ENCODE data around the gene LACTB. TPM values are rescaled to one million over a fixed set of nuclear protein-coding genes. Genes with fewer than 3 reads are reported as not detected.

The LACTB gene, protein sequence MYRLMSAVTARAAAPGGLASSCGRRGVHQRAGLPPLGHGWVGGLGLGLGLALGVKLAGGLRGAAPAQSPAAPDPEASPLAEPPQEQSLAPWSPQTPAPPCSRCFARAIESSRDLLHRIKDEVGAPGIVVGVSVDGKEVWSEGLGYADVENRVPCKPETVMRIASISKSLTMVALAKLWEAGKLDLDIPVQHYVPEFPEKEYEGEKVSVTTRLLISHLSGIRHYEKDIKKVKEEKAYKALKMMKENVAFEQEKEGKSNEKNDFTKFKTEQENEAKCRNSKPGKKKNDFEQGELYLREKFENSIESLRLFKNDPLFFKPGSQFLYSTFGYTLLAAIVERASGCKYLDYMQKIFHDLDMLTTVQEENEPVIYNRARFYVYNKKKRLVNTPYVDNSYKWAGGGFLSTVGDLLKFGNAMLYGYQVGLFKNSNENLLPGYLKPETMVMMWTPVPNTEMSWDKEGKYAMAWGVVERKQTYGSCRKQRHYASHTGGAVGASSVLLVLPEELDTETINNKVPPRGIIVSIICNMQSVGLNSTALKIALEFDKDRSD
- polyA plus RNA-seq = 13.7 TPM

DNA sequence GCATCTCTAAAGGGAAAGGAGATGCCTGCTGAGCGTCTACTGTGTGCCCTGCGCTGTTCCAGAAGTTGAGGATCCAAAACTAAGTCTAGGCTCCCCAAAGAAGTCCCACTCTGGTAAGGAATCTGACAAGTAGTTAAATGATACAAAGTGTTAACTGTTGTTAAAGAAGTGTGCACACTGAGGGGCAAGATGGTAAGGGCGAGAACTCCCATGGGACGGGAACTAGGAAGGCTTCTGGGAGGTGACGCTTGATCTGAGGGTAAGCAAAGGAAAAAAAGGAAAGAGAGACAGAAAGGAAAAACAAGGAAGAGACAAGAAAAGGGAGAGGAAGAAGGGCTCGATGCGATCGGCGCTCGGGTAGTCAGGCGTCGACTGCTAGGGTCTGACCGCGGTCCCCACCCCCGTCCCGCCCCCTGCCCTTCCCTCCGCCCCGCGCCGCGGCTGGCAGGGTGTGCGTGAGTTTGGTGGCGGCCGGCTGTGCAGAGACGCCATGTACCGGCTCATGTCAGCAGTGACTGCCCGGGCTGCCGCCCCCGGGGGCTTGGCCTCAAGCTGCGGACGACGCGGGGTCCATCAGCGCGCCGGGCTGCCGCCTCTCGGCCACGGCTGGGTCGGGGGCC, at the start of gene LACTB:
Gene LACTB (plus strand): TSS at position 480 of the 620 bp plus-strand sequence. CDS start 11 bp downstream, at position 491.
- Mint-ChIP-seq H3K4me1 (peaks cover 0 to 10% (median 8%) of the 10 kb centered on the region in 3 donors), H3K27ac (peak within 1 kb of the TSS; percentile 82 to 90 (median 83)), H3K4me3 (peak within 1 kb of the TSS; percentile 77 to 97 (median 90)), H3K27me3 (no peaks in the 10 kb centered on the region), H3K36me3 (peaks cover 5% of the 10 kb centered on the region), H3K9me3 (peaks cover 1 to 13% (median 12%) of the 10 kb centered on the region in 3 donors)

DNA sequence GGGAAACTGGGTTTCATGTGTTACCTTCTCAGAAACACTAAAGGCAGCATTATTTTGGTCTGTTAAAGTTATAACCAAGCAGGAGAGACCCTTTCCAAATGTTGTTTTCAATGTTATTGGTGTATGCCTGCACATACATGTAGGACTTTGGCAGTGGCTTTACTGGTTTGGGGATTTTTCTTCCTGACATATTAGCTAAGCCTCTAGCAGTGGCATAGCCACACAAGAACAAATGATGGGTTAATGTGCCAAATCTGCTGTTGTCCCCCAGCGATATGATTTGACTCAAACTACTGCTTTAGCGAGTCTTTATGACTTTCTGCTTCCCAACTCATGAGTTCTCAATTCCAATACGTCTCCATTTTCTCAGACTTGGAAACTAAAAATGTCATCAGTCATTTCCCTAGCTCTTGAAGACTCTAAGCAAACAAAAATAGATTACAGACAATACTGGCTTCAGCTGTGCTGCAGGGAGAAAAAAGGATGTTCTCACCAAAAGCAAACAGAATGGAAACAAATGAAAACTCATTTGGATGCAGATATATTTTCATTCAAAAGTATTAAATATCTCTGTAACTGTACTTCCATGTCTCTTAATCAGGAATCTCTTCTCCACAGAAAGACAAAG, 49.5 kb upstream of the LACTB start:
- H3K4me1 Mint-ChIP-seq = peaks cover 0 to 2% (median 2%) of the 10 kb centered on the region in 3 donors
- no peak overlapping the region for H3K27ac Mint-ChIP-seq
- peaks cover 5% of the 10 kb centered on the region for H3K27me3 Mint-ChIP-seq
- no peaks in the 10 kb centered on the region for H3K9me3 Mint-ChIP-seq
- H3K36me3 Mint-ChIP-seq = peaks cover 11% of the 10 kb centered on the region
- H3K4me3 Mint-ChIP-seq = no peak overlapping the region

DNA sequence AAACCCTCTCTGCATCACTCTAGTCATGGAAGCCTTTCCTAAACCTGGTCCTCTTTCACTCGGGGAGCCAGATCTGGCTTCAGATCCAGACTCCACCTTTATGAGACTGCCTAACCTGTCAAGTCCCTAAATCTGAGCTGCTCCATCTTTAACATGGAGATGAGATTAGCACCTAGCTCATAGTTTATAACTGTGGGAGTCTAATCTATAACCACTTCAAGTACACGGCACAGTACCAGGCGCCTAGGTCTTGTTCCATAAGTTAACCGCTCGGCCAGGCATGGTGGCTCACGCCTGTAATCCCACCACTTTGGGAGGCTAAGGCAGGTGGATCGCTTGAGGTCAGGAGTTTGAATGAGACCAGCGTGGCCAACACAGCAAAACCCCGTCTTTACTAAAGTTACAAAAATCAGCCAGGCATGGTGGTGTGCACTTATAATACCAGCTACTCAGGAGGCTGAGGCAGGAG, 48.8 kb upstream of the LACTB start:
- peaks cover 0 to 2% (median 2%) of the 10 kb centered on the region in 3 donors for H3K4me1 Mint-ChIP-seq

DNA sequence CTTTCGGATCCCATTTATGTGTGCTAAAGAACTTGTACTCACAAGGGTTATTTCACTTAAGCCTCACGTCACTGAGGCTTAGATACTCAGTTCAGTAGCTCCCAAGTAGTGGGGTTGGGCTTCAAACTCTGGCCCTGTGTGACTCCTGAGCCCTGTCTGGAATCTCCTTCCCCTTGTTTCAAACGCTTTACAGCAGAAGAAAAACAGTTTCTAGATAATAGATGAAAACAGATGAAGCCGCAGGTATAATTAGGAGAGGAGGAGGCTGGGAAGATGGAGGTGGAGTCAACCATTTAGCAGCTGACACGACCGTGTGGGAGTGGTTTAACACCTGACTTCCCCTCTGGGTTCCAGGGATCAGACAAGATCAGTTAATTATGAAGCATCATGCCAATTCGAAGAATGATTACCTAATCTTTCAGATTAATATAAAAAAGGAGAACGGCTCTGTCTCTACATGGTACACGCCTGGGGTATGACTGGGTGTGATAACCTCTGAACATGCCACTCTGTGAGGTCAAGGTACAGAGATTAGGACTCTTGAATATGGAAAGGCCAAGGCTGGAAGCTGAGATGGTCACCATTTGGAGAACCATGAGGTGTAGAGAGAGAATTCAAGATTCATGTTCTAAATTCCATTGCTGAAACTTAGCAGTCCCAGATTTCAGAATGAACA, 48.0 kb upstream of the LACTB start:
- H3K9me3 Mint-ChIP-seq = no peaks in the 10 kb centered on the region
- H3K27me3 Mint-ChIP-seq = peaks cover 8% of the 10 kb centered on the region
- H3K4me1 Mint-ChIP-seq = peaks cover 0 to 2% (median 2%) of the 10 kb centered on the region in 3 donors
- H3K36me3 Mint-ChIP-seq = peaks cover 10% of the 10 kb centered on the region
- no peak overlapping the region for H3K27ac Mint-ChIP-seq
- no peak overlapping the region for H3K4me3 Mint-ChIP-seq

More for the DNA sequence above, 48.8 kb upstream of the LACTB start:
- Mint-ChIP-seq H3K9me3 (no peaks in the 10 kb centered on the region), H3K4me3 (no peak overlapping the region), H3K27me3 (peaks cover 7% of the 10 kb centered on the region), H3K27ac (no peak overlapping the region), H3K36me3 (peaks cover 13% of the 10 kb centered on the region)

DNA sequence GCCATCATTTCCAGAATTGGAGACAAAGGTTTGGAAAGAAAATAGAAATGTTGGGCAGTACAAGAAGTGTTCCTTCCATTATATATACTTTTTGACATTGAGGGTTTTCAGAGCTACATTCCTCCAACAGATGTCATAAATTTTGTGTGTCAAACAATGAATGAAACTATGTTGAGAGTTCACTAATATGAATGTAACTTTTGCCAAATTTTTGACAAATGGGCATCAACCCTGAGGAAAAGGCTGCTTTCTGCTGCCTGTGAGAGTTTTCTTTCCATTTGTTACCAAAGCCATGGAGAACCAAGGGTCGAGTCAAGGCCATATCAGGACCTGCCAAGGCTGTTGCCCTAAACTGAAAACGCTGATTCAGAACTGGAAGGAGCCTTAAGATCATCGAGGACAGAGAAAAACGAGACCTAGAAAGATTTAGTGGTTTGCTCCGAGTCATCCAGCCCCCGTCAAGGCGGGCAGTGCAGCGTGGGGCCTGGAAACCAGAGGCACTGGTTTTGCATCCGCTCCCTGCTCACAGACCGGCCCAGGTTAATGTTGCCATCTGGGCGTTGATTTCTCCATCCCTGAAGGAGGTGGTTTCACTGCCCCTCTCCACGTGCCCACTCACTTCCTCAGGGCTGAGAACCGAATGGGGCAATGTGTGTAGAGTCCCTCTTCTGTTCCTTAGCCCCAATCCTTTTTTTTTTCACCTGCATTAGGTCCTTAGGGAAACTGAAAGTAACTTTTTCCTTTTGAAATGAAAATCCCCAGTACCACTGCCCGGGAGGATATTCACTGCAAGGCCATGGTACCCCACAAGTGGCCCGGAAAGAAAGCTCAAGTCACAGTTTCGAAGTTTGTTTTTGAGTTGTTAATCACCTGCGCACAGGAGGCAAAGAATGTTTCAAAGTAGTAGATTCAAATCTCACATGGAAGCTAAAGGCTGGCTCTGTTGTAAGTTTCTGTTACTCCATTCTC, 46.4 kb upstream of the LACTB start:
- no peak overlapping the region for H3K4me3 Mint-ChIP-seq
- H3K27me3 Mint-ChIP-seq = peaks cover 15% of the 10 kb centered on the region
- no peaks in the 10 kb centered on the region for H3K9me3 Mint-ChIP-seq
- no peak overlapping the region for H3K27ac Mint-ChIP-seq
- peaks cover 10% of the 10 kb centered on the region for H3K36me3 Mint-ChIP-seq
- peaks cover 0 to 2% (median 2%) of the 10 kb centered on the region in 3 donors for H3K4me1 Mint-ChIP-seq

DNA sequence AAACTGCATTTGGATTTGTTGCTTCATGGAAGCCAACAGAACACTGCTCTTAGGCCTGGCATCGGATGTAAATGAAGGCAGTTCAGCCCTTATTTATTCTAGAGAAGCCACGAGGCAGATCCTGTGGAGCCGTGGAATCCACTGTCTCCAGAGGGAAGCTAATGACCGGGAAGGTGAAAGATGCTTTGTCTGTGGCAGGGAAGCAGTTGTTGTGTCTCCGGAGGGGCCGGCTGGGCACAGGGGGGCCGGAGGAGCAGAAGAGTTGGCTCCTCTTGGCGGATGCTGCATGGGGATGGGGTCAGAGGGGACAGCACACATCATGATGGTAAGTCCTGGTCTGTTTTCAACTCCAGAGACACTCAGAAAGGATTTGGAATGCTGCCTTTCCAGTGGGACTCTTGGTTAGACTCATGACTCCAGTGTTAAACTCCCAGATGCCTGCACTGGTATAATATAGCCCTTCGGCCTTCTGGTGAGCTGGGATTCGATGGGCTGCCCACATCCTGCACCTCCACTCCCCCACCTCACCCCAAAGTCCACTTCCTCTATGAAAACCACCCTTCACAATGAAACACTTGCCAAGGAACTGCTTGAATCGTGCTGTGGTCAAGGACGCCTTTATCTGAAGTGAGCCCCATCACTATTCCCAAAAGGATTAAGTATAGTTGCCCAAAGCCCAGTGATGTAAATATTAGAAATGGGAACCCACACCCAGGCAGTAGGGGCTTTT, 45.5 kb upstream of the LACTB start:
- Mint-ChIP-seq H3K36me3 (peaks cover 6% of the 10 kb centered on the region), H3K27me3 (peaks cover 17% of the 10 kb centered on the region), H3K9me3 (no peaks in the 10 kb centered on the region), H3K4me3 (no peak overlapping the region), H3K4me1 (peaks cover 0 to 2% (median 2%) of the 10 kb centered on the region in 3 donors), H3K27ac (no peak overlapping the region)

DNA sequence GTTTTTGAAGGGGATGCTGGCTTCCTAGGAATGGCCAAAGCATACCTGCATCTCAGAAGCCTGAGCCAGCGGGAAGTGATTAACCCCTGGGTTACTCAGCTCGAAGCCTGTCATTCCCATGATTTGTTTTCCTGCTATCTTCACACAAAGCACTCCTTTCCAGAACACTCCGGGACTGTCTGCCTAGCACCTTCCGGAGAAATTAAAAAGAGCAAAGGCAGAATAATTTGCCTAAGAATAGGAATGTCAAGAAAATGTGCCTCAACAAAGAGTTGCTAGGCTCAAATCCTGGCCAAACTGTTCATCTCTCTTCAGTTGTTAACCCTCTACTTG, 45.0 kb upstream of the LACTB start:
- H3K27ac Mint-ChIP-seq = no peak overlapping the region
- H3K36me3 Mint-ChIP-seq = peaks cover 6% of the 10 kb centered on the region
- H3K9me3 Mint-ChIP-seq = no peaks in the 10 kb centered on the region
- H3K4me3 Mint-ChIP-seq = no peak overlapping the region
- H3K27me3 Mint-ChIP-seq = peaks cover 17% of the 10 kb centered on the region
- H3K4me1 Mint-ChIP-seq = peaks cover 0 to 2% (median 2%) of the 10 kb centered on the region in 3 donors

DNA sequence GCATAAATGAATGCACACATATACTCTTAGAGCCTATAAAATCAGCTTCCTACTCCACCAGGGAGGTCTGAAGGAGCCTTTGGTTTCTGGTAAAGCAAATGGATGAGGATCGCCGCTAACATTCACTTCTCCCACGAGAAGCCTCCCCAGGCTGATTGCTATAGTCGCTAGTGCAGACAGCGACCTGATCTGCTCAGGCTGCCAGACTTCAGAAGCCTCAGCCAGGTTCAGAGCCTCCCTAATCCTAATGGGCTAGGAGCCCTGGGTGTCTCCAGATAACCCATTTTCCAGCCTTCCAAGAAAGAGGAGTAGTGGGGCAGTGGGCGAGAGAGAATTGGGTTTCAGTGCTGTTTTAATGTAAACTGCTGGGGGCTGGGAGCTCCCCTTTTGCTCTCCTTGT, 43.7 kb upstream of the LACTB start:
- Mint-ChIP-seq H3K36me3 (peaks cover 6% of the 10 kb centered on the region), H3K4me1 (peaks cover 0 to 2% (median 2%) of the 10 kb centered on the region in 3 donors), H3K4me3 (peak overlapping the region in 1 of 4 donors; percentile 18), H3K9me3 (no peaks in the 10 kb centered on the region), H3K27ac (no peak overlapping the region), H3K27me3 (peaks cover 17% of the 10 kb centered on the region)

DNA sequence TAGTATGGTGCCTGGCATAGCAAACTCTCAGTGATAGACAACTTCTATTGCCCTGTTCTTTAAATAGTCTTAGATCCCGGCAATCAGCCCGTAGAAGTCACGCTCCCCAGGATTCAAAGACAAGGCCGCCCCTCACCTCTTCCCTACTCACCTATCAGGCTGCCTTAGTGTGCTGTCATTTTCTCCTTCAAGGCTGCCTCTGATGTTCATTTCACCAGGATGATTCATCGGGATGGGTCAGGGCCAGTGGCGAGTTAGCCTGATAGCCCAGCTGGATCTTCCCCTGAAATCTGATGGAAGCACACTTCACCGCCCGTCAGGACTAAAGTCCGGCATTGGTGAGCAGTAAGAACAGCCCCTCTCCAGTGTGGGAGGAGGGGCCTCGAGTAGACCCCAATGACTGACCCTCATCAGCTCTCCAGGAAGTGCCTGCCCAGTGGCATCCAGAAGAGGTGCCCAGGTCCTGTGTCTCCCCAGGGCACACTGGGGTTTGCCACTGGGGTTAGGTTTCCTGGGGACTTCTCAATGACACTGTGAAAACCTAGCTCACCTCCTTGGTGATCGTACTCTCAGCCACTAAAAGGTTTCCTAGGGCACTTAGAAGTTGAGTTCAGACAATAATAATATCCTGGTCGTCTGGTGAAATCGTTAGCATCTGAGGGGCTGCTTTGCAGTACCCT, 41.6 kb upstream of the LACTB start:
- Mint-ChIP-seq H3K27ac (no peak overlapping the region), H3K9me3 (no peaks in the 10 kb centered on the region), H3K27me3 (peaks cover 21% of the 10 kb centered on the region), H3K4me1 (peaks cover 0 to 2% (median 2%) of the 10 kb centered on the region in 3 donors), H3K36me3 (peaks cover 6% of the 10 kb centered on the region), H3K4me3 (no peak overlapping the region)

DNA sequence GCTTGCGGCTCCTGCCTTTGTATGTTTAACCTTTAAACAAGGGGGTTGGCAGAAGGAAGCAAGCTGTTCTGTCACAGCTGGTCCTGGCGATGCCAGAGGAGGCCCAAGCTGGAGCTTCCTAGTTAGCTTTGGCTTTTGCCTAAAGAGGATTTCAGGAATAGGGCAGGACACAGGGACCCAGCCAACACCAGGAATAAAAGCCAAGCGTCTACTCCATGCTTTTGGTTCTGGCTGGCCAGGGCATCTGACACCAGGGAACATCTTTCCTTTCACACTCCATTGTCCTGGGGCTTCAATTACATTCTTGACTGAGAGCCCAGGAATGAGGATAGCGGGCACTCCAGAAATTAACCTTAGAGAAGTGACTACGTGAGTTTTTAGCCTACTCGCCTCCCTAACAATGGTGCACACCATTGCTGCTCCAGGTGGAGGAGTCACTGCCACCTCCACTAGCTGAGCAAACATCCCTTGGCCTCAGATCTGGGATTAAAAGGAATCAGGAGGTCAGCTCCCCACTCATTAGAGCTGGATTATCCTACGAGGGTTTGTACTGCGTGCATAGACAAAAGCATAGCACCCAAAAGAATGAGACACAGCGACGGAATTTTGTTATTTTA, 40.9 kb upstream of the LACTB start:
- Mint-ChIP-seq H3K4me3 (no peak overlapping the region), H3K9me3 (no peaks in the 10 kb centered on the region), H3K36me3 (peaks cover 6% of the 10 kb centered on the region), H3K4me1 (no peaks in the 10 kb centered on the region), H3K27ac (no peak overlapping the region), H3K27me3 (peaks cover 21% of the 10 kb centered on the region)

DNA sequence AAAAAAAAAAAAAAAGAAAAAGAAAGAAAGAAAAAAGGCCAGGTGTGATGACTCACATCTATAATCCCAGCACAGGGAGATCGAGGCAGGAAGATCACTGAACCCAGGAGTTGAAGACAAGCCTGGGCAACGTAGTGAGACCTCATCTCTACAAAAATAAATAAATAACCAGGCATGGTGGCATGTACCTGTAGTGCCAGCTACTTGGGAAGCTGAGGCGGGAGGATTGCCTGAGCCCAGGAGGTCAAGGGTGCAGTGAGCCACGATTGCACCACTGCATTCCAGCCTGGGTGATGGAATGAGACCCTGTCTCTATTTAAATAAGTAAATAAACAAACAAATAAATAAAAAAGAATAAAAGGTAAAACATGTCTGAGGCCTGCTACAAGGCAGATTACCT, 39.3 kb upstream of the LACTB start:
- H3K4me3 Mint-ChIP-seq = no peak overlapping the region
- no peaks in the 10 kb centered on the region for H3K4me1 Mint-ChIP-seq
- H3K27ac Mint-ChIP-seq = no peak overlapping the region
- H3K27me3 Mint-ChIP-seq = peaks cover 16% of the 10 kb centered on the region
- peaks cover 6% of the 10 kb centered on the region for H3K36me3 Mint-ChIP-seq
- H3K9me3 Mint-ChIP-seq = no peaks in the 10 kb centered on the region

DNA sequence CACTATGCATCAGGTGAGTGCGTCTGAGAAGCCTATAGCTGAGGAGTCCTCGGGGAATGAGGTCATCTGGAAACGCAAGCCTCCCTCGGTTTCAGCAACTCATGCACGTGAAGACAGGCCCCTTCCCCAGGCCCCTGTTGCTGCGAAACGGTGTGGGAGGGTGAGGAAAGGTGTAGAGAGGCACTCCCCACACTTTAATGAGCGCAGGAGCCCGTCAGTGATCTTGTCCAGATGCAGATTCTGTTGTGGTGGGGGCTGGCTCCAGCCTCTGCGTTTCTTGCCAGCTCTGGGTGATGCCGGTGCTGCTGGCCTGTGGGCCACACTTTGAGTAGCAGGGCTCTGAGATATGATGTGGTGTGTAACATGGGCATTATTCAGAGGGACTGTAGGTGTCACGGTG, 38.6 kb upstream of the LACTB start:
- Mint-ChIP-seq H3K9me3 (no peaks in the 10 kb centered on the region), H3K27me3 (peaks cover 16% of the 10 kb centered on the region), H3K36me3 (peaks cover 4% of the 10 kb centered on the region), H3K4me1 (no peaks in the 10 kb centered on the region), H3K4me3 (no peak overlapping the region), H3K27ac (no peak overlapping the region)
